GM21390 (cell line): ENCODE results near the gene PLCD3.

ENCODE experiments used
- ATAC-seq: cut with Tn5 transposase; IDR thresholded peaks from one replicate; pipeline ENCODE4 v1.9.1; 2021; ENCODE audit not compliant: unreplicated experiment

PLCD3 gene

DNA sequence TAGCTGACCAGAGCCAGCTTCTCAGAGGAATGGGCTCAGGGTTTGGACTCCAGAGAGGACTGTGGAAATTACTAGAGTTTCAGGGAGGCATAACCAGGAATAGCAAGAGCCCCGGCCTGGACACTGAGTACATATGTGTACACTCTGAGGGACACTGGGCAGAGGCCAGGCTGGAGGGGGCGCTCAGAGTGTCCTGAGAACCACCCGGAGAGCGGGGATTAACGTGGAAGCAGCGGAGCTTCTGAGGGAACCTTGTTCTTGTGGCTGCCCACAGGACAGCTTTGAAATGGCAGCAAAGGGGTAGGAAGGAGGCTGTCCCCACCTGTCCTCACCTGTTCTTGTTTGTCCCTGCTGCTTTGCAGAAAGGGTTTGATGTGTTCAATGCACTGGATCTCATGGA is 27.8 kb downstream of the PLCD3 start:
- ATAC-seq = no peak

DNA sequence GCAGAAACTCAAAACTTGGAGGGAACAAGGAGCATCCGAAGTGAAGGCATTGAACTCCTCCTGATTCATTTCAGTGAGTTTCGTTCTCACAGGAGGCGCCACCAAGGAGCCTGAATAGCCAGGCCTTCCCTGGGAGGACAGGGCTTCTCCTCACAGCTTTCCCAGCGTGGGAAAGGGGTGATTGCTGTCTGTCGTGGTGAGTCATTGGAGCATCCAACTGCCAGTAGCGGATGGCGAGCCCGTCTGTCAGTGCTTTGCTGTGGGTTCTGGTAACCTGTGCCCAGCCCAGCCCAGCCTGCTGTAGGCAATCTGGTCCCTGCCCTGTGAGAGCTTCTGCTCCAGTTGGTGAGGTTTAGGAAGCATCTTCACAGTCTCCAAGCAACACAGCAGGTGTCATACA is 28.3 kb downstream of the PLCD3 start:
- ATAC-seq = no peak

DNA sequence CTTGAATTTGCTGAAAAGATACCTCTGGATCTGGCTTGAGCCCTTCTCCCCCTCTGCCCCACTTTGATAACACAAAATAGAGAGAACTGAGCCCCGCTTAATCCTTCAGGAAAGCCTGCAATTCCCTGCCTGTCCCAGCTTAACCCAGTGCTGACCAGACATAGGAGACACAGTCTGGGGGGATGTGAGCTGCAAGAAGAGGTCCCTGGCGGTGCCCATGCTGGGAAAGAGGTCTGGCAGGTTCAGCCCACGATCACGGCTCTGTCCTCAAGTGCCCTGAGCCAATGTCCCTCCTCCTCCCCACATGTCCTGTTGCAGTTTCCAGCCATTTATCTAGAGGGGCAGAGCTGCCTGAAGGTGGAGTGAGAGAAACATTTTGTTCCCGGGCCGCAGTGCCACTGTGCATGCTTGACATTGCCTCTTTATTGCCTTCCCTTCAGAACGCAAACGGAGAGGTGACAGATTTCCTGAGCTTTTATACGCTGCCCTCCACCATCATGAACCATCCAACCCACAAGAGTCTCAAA is 29.0 kb downstream of the PLCD3 start:
- no peak for ATAC-seq

DNA sequence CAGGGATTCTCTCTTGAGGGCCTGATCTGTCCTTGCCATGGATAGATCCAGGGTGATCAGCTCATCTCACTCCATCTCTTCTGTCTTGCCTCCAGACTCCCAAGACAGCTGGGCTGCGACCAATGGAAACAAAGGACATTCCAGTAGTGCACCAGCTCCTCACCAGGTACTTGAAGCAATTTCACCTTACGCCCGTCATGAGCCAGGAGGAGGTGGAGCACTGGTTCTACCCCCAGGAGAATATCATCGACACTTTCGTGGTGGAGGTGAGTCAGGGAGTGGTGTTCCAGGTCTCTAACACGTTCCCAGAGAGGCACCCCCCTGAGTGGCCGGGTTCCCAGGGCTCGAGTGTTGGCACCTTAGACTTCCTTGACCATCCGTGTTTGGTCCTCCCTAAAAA is 29.5 kb downstream of the PLCD3 start:
- ATAC-seq = no peak

DNA sequence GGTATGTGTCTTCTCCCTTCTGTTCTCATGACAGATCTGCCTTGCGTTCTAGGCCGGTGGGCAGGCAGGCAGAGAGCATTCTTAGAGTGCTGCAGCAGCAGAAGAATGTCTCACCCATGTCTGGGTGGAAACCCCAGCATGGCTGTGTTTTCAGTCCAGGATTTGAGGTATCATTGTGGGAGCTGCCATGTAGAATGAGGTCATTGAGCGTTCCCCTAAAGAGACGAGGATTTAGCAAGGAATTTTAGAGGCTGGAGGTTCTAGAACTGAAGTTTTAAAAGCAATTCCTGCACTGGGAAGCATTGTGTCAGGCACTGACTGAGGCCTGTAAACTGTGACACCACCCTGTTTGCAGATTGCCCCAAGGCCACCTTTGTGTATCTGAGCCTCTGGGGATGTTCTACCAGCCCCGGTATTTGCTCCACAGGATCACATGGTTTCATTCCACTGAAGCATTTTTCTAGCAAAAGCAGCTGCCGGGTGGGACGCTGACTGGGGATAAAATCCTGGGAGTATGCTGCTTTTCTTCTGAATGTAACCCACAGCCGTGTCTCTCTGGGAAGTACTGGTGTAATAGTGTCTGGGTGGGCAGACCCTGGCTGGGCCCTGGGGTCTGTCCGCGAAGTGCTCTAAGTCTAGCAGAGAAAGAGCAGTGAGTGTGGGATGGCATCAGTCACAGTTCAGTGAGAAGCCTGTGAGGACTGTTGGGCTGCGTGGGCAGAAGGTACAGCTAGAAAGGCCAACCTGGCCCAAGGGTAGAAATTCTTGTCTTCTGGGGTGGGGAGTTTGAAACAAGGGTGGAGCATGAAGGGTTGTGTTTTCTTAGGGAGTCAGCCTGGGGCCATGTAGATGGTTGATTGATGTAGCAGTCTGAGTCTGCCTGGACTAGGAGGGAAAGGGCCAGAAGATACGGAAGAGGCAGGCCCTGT is 30.2 kb downstream of the PLCD3 start:
- no peak for ATAC-seq

DNA sequence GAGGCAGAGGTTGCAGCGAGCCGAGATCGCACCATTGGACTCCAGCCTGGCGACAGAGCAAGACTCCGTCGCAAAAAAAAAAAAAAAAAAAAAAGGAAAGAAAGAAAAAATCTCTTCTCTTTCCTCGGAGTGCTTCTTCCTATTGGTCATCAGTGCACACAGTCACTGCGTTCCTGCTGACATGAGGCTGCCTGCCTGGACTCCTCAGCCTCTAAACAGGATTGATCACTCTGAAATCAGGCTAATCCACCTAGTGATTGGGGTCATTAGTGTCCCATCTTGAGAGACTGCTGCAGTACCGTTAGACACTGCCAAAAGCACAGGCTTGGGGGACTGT is 30.8 kb downstream of the PLCD3 start:
- ATAC-seq = no peak

DNA sequence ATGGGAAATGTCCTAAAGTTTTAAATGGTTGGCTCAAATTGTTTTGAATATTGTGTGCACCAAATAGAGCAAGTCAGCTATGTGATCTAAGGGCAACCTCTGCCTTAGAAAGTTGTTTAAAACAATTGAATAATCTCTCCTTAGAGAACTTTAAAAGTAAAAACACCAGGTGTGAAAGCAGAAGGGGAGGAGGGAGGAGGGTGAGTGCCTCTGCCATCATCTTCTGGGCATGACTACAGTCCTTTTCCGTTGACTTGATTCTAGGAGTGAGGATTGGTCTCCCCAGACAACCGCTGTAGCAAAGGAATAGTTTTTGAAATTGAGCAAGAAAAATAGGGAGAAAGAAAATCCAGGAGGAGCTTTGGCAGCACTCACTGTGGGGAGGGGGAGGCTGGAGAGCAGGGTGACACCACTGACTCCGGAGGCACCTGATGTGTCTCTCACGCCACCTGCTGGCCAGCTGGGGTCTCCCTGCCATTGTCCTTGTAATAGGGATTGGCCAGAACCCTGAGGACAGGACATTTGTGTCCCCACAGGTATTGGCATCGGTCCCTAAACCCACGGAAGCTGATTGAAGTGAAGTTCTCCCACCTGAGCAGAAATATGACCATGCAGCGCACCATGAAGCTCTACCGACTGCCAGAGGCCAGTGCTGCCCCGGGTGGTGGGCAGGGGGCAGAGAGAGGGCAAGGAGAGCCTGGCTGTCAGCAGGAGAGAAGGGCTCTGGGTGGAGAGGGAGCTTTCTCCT is 33.3 kb downstream of the PLCD3 start:
- no peak for ATAC-seq

DNA sequence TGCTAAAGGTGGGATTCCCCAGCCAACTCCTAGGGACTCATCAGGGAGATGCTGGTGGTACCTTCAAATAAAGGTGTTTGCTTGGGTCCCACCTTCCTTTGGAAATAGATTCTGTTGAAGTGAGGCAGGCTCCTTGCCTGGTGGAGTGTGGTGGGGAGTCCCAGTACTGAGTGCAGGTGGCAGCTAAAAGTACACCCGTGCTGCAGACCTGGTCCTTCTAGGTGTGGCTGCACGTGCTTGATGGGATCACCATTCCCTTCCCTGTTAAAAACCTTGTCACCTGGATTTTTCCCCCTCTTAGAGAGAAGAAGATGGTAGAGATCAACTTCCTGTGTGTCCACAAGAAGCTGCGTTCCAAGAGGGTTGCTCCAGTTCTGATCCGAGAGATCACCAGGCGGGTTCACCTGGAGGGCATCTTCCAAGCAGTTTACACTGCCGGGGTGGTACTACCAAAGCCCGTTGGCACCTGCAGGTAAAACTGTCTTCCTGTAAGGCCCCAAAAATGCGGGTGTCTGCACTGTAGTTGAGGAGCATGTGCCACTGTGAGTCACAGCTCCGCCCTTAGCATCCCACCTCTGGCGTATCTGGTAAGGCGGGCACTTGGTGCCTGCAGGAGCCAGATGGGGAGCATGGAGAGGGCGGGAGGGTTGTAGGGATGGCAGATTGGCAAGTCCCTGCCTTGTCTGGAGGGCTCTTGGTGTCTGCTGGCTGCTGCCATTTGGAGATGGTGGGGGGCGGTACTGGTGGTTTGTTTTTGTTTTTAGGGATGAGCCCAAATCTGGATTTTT is 34.0 kb downstream of the PLCD3 start:
- no peak for ATAC-seq

DNA sequence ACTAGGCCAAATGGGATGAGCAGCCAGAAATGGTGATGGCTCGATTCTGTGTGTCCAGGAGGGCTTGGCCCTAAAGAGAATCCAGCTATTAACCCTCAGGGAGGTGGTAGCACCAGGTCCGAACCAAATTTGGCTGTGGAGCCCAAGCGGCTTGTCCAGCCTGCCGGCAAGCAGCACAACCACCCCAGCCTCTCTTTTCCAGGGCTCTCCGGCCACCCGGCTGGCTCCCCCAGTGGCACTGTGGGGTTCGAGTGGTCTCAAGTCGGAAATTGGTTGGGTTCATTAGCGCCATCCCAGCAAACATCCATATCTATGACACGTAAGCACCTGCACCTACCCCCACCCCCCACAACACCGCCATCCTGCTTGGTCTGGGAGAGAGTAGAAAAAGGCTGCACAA is 35.4 kb downstream of the PLCD3 start:
- ATAC-seq = no peak

DNA sequence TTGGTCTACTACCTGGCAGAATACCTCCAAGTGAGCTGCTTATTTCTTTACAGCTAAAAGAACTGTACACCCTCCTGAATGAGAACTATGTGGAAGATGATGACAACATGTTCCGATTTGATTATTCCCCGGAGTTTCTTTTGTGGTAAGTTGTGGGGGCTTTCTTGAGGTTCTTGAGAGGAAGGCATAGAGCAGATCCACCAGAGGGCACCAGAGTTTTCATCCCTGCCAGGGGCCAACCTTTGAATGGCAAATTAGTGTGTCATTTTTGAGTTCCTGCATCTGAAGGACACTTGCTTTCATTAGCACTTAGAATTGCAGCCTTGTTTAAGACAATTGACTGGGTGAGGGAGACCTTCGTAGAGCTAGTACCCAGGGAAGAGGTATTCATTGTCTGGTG is 36.2 kb downstream of the PLCD3 start:
- ATAC-seq = no peak

DNA sequence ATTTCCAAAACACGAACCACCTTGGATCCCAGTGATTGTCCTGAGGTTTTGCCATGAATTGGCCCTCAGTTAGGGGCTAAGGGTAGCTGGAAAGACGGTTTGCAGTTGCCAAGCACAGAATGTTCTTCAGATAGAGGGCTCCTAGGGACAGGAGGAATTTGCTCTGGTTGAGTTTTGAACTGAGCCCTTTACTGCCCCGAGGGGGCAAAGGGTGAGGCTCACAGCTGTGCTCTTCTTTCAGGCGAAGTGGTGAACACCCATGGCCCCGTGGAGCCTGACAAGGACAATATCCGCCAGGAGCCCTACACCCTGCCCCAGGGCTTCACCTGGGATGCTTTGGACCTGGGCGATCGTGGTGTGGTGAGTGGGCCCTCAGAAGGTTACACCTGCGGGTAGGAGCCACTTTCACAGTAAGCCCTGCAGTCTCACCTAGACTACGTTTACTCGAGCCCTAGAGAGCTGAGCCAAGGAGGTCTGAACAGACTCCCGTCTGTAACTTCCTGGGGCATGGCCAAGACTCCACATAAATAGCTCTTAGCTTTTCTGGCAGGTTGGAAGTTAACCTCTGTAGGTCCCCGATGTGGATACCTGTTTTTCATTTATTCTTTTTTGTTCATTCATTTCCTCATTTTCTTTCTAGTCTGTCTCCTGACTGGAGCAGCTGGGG is 38.7 kb downstream of the PLCD3 start:
- ATAC-seq = no peak

DNA sequence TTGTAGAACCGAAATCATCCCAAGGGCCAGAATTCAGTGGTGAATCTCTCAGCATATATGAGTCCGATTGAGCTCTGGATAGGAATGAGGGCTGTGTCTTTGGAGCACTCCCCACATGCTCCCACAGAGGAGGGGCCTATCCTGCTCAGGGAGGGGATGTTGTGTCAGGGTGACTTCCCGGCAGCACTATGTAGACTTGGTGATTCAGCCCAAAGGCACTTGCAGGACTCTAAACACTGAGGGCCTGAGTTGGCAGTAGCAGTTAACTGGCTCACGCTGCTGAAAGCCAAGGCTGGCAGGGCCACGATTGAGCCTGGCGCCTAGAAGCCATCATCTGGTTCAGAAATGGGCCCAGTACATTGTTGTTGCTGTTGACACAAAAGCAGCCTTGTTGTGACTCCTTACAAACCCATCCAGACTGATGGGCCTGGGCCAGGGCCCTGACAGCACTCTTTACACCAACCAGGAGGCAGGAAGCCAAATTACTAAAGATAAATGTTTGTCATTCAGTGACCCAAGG is 39.3 kb downstream of the PLCD3 start:
- ATAC-seq = no peak

DNA sequence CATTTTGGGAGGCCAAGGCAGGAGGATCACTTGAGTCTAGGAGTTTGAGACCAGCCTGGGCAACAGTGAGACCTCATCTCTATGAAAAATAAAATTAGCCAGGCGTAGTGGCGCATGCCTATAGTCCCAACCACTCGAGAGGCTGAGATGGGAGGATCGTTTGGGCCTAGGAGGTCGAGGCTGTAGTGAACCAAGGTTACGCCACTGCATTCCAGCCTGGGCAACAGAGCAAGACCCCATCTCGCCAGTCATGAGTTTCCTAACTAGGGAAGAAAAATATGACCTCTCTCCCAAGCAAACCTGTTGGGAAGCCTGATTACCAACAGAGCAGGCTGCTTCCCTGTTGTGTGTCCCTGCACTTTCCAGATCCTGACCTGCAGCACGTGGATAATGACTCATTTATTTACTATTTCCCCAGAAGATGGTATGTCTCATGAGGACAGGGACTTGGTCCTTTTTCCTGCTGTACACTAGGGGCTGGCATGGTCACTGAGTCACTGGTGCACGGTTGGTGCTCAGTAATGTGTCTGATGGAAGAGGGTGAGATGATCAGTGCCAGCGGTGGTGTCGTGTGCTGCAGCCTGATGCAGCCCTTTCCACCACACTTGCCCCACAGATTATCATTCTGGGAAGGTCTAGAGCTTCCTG is 40.4 kb downstream of the PLCD3 start:
- ATAC-seq = no peak

DNA sequence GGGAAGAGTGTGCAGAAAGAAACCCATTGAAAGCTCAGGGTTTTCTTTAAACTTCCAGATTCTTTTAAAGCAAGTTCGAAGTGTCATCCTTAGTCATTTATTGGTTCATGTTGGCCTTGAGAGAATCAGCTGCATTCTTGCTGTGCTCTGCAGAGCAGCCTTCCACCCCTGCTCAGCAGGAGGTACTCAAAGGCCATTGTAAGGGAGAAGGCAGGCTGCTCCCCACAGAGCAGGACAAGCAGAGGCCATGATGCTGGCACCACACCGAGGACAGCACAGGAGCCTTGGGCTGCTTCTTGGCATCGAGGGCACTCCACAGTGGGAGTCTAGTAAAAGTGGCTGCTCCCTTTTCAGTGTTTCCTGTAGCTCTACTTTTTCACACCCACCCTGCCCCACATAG is 41.6 kb downstream of the PLCD3 start:
- no peak for ATAC-seq

DNA sequence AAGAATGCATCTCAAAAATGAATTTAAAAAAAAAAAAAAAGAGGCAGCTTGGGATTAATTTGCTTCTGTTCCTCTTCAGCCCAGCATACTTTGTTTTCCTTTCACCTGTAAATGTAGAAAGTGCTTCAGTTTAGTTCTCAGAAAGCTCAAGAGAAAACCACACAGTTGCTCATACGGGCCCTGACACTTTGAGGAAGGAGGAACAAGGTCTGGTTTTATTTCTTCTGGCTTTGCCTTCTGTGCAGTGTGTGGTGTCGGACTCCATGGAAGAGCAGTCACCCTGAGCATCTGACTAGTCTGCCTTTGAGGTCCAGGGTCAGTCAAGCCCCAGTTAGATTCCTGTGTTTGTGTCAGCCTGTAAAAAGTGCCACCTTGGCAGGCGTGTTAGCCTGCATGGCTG is 43.6 kb downstream of the PLCD3 start:
- ATAC-seq = no peak

DNA sequence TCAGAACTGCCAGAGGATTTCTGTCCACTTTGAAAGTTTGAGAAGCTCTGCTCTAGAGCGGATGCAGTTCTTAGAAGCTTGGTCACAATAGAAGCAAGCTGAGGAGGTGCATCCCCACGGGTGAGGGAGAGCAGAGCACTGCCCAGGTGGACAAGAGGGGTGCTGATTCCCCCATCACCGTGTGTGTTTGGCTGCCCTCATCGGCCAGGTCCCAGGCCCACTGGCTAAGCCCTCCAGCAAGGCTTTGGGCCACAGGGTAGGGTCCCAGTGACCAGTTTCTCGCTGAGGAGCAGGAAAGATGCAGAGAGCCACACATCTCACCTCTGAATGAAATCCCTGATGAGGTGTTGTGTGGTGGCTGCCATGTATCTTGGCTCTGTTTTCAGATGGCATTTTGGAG is 44.3 kb downstream of the PLCD3 start:
- no peak for ATAC-seq

DNA sequence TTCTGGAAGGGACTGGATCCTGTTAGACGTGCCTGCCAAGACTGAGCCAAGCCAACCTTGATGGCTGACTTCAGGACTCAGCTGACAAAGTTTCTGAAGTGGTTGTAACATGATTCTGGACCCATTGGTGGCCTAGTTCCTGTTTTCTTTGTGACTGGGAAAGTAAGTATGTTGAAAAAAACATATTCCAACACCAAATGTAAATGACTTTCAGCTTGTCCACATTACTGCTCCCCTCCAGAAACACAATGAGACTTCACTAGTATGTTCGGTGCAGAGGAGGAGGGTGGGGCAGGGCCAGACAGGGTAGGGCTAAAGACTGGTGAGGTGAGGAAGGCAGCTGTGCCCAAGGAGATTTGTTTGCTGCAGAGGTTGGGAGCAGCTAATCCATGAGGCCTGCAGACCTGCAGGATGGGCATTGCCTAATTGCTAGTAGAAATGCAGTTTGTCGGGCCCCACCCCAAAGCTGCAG is 44.8 kb downstream of the PLCD3 start:
- no peak for ATAC-seq

DNA sequence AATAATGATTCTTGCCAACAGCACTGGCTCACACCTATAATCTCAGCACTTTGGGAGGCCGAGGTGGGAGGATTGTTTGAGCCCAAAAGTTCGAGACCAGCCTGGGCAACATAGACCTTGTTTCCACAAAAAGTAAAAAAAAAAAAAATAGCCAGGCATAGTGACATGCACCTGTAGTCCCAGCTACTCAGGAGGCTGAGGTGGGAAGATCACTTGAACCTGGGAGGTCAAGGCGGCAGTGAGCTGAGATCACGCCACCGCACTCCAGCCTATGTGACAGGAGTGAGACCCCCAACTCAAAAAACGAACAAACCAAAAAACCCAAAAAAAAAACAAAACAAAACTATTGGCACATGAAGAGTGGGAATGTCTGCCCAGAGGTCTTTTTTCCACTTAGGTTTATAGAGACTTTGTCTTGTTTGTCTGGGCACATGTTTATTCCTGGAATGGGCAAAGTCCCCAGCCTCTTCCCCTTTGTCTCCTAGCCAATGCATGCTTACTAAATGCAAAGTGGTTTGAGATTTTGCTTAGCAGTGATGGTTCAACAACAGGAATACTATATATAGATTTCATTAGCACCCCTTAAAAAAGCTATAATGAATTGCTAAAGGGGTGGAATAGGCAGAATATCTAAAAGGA is 45.3 kb downstream of the PLCD3 start:
- ATAC-seq = no peak

DNA sequence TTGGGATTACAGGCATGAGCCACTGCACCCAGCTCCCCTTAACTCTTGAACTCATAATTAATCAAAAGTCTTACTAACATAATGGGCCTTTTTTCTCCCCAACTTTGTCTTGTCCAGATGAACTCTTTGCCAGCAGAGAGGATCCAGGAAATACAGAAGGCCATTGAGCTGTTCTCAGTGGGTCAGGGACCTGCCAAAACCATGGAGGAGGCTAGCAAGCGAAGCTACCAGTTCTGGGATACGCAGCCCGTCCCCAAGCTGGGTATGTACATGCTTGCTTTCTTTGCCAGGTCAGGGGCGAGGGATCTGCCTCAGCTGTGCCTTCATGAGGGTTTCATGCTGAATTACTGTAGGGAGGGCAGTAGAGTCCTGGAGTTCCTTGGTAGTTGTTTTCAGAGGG is 45.9 kb downstream of the PLCD3 start:
- ATAC-seq = no peak
